ENCODE results near the gene TMX4. TPM values are rescaled to one million over a fixed set of nuclear protein-coding genes. Genes with fewer than 3 reads are reported as not detected.

TMX4 gene
- total and polyA plus RNA-seq, 4 donors: 7.8 to 45.2 (median 19.5) TPM

GRCh38 chr20:7980332-7981046 lies 39.1 kb downstream of the TMX4 start:
- DNase-seq: peak; percentile 19 to 51 (median 36)
- Histone ChIP-seq H3K27ac (ENCODE audit: low read depth in 1 of 2, low read length in 1 of 2) (no peak overlapping the region), H3K4me1 (ENCODE audit: control insufficient read depth in 5 of 5, insufficient read depth in 5 of 5, low read length in 5 of 5) (no peaks in the 10 kb centered on the region), H3K36me3 (ENCODE audit: control insufficient read depth in 4 of 4, insufficient read depth in 4 of 4, low read length in 4 of 4) (peaks cover 5 to 14% (median 11%) of the 10 kb centered on the region in 4 donors), H3K9me3 (ENCODE audit: control insufficient read depth in 4 of 4, insufficient read depth in 3 of 4, low read length in 3 of 4) (no peaks in the 10 kb centered on the region), H3K9ac (ENCODE audit: insufficient read depth in 1 of 2, low read length in 2 of 2) (no peak overlapping the region), H3K27me3 (ENCODE audit: control insufficient read depth in 3 of 3, insufficient read depth in 3 of 3, low read length in 2 of 3) (no peaks in the 10 kb centered on the region), H3K4me3 (no peak overlapping the region)
- no peak for ATAC-seq (ENCODE audit: insufficient read depth, low FRiP score)
- TF ChIP-seq CTCF (IDR thresholded peaks at IDR 0.05; ENCODE audit: control extremely low read depth, extremely low read depth): no peak
- WGBS, 2 donors: 62 to 63% methylated on average over 10 of the region's 10 CpGs

- H3K36me3 ChIP-seq (ENCODE audit: control insufficient read depth in 4 of 4, insufficient read depth in 4 of 4, low read length in 4 of 4): peaks cover 2 to 12% (median 8%) of the 10 kb centered on the region in 4 donors
- H3K4me3 ChIP-seq: no peak overlapping the region
- ATAC-seq (ENCODE audit: insufficient read depth, low FRiP score) (no peak), DNase-seq (peak; percentile 49 to 63 (median 52))
- no peak overlapping the region for H3K27ac ChIP-seq (ENCODE audit: low read depth in 1 of 2, low read length in 1 of 2)
- no peak for TF ChIP-seq CTCF (IDR thresholded peaks at IDR 0.05; ENCODE audit: control extremely low read depth, extremely low read depth)
- no peaks in the 10 kb centered on the region for H3K27me3 ChIP-seq (ENCODE audit: control insufficient read depth in 3 of 3, insufficient read depth in 3 of 3, low read length in 2 of 3)
- no peaks in the 10 kb centered on the region for H3K9me3 ChIP-seq (ENCODE audit: control insufficient read depth in 4 of 4, insufficient read depth in 3 of 4, low read length in 3 of 4)
- no peaks in the 10 kb centered on the region for H3K4me1 ChIP-seq (ENCODE audit: control insufficient read depth in 5 of 5, insufficient read depth in 5 of 5, low read length in 5 of 5)
- 72 to 90% methylated on average over 5 of the region's 5 CpGs for WGBS, 2 donors
- no peak overlapping the region for H3K9ac ChIP-seq (ENCODE audit: insufficient read depth in 1 of 2, low read length in 2 of 2)
These were observed 41.9 kb downstream of the TMX4 start for GRCh38 chr20:7977709-7978108.

DNA sequence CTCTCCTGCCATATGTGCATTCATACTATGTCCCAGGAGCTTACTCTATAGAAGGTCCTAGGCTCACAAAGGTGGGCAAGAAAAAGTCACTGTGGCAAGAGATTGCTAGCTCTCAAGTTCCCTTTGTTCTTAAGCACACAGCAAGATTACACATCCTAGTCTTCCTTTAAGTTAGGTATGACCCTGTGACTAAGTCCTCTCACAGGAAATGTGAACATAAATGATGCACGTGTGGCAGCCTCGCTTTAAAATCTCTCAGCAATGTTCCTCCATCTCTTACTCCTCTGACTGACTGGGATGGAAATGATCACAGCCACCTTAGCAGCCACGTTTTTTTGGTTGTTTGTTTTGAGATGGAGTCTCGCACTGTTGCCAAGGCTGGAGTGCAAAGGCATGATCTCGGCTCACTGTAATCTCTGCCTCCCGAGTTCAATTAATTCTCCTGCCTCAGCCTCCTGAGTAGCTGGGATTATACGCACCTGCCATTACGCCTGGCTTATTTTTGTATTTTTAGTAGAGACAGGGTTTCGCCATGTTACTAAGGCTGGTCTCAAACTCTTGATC lies 43.6 kb downstream of the TMX4 start:
- ATAC-seq (ENCODE audit: insufficient read depth, low FRiP score) (no peak), DNase-seq (no peak)
- H3K4me3 ChIP-seq: no peak overlapping the region
- WGBS, 2 donors: 72 to 77% methylated on average over 9 of the region's 9 CpGs
- no peaks in the 10 kb centered on the region for H3K4me1 ChIP-seq (ENCODE audit: control insufficient read depth in 5 of 5, insufficient read depth in 5 of 5, low read length in 5 of 5)
- H3K36me3 ChIP-seq (ENCODE audit: control insufficient read depth in 4 of 4, insufficient read depth in 4 of 4, low read length in 4 of 4): peaks cover 0 to 4% (median 0%) of the 10 kb centered on the region in 4 donors
- no peak overlapping the region for H3K9ac ChIP-seq (ENCODE audit: insufficient read depth in 1 of 2, low read length in 2 of 2)
- H3K9me3 ChIP-seq (ENCODE audit: control insufficient read depth in 4 of 4, insufficient read depth in 3 of 4, low read length in 3 of 4): peaks cover 0 to 2% (median 0%) of the 10 kb centered on the region in 4 donors
- no peak overlapping the region for H3K27ac ChIP-seq (ENCODE audit: low read depth in 1 of 2, low read length in 1 of 2)
- no peaks in the 10 kb centered on the region for H3K27me3 ChIP-seq (ENCODE audit: control insufficient read depth in 3 of 3, insufficient read depth in 3 of 3, low read length in 2 of 3)
- TF ChIP-seq CTCF (IDR thresholded peaks at IDR 0.05; ENCODE audit: control extremely low read depth, extremely low read depth): no peak

Data from lung (tissue), 12 donors.